Smooth muscle cell (in vitro differentiated cells): ENCODE results near the gene KRCC1. TPM values are rescaled to one million over a fixed set of nuclear protein-coding genes. Genes with fewer than 3 reads are reported as not detected.

ENCODE experiments used
- DNase-seq: peaks from one replicate; lab custom pipeline; 2025; ENCODE audit not compliant: unreplicated experiment; lab: John Stamatoyannopoulos, UW
- H2AFZ ChIP-seq: fragments of 200-600 bp; sonication (generic); 2 replicates; pipeline ENCODE4 v1.6.0; 2016; ENCODE audit warnings: antibody characterized with exemption, low read depth, mild to moderate bottlenecking
- H3F3A ChIP-seq: fragments of 200-600 bp; sonication (generic); 2 replicates; pipeline ENCODE4 v1.6.0; 2017; ENCODE audit warnings: antibody characterized with exemption, low read depth
- H3K27ac ChIP-seq: fragments of 200-600 bp; sonication (generic); 2 replicates; pipeline ENCODE4 v1.5.1; 2016; ENCODE audit warnings: low read depth, mild to moderate bottlenecking
- H3K27me3 ChIP-seq: fragments of 200-600 bp; sonication (generic); 2 replicates; pipeline ENCODE4 v1.6.1; 2016; ENCODE audit warnings: low read depth, mild to moderate bottlenecking
- H3K36me3 ChIP-seq: fragments of 200-600 bp; sonication (generic); 2 replicates; pipeline ENCODE4 v1.5.1; 2016; ENCODE audit warnings: low read depth
- H3K4me1 ChIP-seq: fragments of 200-600 bp; sonication (generic); 2 replicates; pipeline ENCODE4 v1.5.1; 2016; ENCODE audit warnings: low read depth
- H3K4me2 ChIP-seq: fragments of 200-600 bp; sonication (generic); 2 replicates; pipeline ENCODE4 v1.6.0; 2016; ENCODE audit warnings: mild to moderate bottlenecking
- H3K4me3 ChIP-seq: fragments of 200-600 bp; sonication (generic); 2 replicates; pipeline ENCODE4 v1.5.1; 2016; ENCODE audit warnings: mild to moderate bottlenecking
- H3K79me2 ChIP-seq: fragments of 200-600 bp; sonication (generic); 2 replicates; pipeline ENCODE4 v1.6.0; 2016; ENCODE audit warnings: low read depth, mild to moderate bottlenecking
- H3K9ac ChIP-seq: fragments of 200-600 bp; sonication (generic); 2 replicates; pipeline ENCODE4 v1.6.0; 2016; ENCODE audit warnings: low read depth
- H3K9me3 ChIP-seq: fragments of 200-600 bp; sonication (generic); replicated peaks from 2 replicates; pipeline ENCODE4 v1.5.1; 2016; ENCODE audit warnings: low read depth
- H4K20me1 ChIP-seq: fragments of 200-600 bp; sonication (generic); 2 replicates; pipeline ENCODE4 v1.6.0; 2016; ENCODE audit warnings: low read depth
- WGBS: methylation state at CpG from one replicate; pipeline ENCODE4 v1.1.7; 2016; ENCODE audit warnings: low lambda C conversion rate; 5-methylcytosine and 5-hydroxymethylcytosine counted together
- polyA plus RNA-seq: library from polyadenylated mRNA; unstranded; fragments of >200 nt; fragmentation: Nextera tagmentation; extraction: Ambion mirVana; gene quantifications from 2 replicates; pipeline ENCODE4 v1.2.1, GENCODE V29; 2016
- total RNA-seq: library from RNA; depleted of rRNA; stranded (reverse); fragments of >200 nt; gene quantifications from 2 replicates; pipeline ENCODE4 v1.2.3, GENCODE V29; 2014
- TF ChIP-seq, protein P1 (sequence below): fragments of 200-600 bp; sonication (generic); IDR thresholded peaks from 2 replicates; pipeline ENCODE4 v1.5.1; 2017; ENCODE audit warnings: borderline replicate concordance, mild to moderate bottlenecking, antibody characterized with exemption; ENCODE audit not compliant: insufficient read depth, poor library complexity, severe bottlenecking

KRCC1 gene
- total and polyA plus RNA-seq, 2 experiments from 2014 or later, result 19.7 to 45.9 TPM

DNA sequence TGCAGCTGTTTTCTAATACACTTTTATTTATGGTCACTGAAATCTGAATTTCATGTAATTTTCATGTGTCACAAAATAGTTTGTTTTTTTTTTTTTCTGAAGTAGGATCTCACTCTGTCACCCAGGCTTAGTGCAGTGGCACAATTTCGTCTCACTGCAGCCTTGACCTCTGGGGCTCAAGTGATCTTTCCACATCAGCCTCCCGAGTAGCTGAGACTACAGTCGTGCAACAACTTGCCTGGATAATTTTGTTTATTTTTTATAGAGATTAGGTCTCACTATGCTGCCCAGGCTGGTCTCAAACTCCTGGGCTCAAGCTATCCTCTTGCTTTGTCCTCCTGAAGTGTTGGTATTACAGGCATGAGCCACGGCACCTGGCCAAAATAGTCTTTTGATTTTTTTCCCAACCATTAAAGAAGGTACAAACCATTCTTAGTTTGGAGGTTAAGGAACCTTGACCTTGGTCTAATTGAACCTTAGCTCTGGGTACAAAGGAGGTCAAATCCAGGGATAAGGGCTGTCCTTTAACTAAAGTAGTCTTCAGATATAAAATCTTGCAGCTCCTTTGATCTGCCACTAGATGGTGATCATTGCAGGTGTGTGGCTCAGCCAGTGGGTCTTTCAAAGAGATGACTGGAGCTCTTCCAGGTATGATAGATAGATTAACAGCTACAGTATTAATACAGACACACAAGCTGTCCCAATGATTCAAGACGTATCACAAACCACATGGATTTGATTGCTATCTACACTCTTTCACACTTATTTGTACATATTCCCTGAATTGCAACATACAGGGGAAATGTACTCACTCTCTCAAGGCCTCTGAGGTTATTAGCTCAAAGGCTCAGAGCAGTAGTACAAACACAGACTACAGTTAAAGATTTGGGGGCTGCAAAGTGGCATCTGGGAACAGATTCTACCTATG lies 4.7 kb upstream of the KRCC1 start:
- Histone ChIP-seq H3F3A (no peaks in the 10 kb centered on the region), H3K79me2 (peaks cover 5% of the 10 kb centered on the region), H3K27me3 (no peaks in the 10 kb centered on the region), H3K4me3 (no peak overlapping the region), H3K4me2 (no peak overlapping the region), H2AFZ (no peak overlapping the region), H3K36me3 (no peaks in the 10 kb centered on the region), H3K4me1 (no peaks in the 10 kb centered on the region), H3K9me3 (no peaks in the 10 kb centered on the region), H3K9ac (no peak overlapping the region), H4K20me1 (no peaks in the 10 kb centered on the region), H3K27ac (no peak overlapping the region)
- no peak for DNase-seq
- TF ChIP-seq, protein P1, sequence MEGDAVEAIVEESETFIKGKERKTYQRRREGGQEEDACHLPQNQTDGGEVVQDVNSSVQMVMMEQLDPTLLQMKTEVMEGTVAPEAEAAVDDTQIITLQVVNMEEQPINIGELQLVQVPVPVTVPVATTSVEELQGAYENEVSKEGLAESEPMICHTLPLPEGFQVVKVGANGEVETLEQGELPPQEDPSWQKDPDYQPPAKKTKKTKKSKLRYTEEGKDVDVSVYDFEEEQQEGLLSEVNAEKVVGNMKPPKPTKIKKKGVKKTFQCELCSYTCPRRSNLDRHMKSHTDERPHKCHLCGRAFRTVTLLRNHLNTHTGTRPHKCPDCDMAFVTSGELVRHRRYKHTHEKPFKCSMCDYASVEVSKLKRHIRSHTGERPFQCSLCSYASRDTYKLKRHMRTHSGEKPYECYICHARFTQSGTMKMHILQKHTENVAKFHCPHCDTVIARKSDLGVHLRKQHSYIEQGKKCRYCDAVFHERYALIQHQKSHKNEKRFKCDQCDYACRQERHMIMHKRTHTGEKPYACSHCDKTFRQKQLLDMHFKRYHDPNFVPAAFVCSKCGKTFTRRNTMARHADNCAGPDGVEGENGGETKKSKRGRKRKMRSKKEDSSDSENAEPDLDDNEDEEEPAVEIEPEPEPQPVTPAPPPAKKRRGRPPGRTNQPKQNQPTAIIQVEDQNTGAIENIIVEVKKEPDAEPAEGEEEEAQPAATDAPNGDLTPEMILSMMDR, result peak; percentile 68
- 55% methylated on average over 5 of the region's 5 CpGs for WGBS

DNA sequence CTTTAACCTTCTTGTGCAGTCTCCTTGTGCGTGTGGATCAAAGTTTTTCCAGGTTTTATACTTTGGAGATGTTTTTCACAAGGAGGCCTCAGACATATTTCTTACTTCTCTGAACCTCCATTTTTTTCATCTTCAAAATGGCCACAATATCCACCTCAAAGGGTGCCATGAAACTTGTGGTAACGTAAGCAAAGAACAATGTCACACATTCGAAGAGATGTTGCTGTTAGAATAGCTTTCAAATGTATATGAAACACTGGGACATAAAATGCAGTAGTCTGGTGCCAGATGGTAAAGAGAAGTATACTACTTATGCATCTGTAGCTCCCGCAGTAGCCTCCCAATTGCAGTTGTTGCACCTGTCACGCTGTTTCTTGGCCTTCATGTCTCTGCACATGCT lies 2.6 kb upstream of the KRCC1 start:
- Histone ChIP-seq H3K9ac (no peak overlapping the region), H3K27me3 (no peaks in the 10 kb centered on the region), H2AFZ (no peak overlapping the region), H3K4me3 (no peak overlapping the region), H3K27ac (no peak overlapping the region), H4K20me1 (peaks cover 8% of the 10 kb centered on the region), H3K79me2 (peaks cover 23% of the 10 kb centered on the region), H3K36me3 (no peaks in the 10 kb centered on the region), H3K9me3 (no peaks in the 10 kb centered on the region), H3K4me2 (no peak overlapping the region), H3F3A (no peaks in the 10 kb centered on the region), H3K4me1 (peaks cover 12% of the 10 kb centered on the region)
- TF ChIP-seq, protein P1, result no peak
- WGBS, result 90% methylated on average over 5 of the region's 5 CpGs
- no peak for DNase-seq

DNA sequence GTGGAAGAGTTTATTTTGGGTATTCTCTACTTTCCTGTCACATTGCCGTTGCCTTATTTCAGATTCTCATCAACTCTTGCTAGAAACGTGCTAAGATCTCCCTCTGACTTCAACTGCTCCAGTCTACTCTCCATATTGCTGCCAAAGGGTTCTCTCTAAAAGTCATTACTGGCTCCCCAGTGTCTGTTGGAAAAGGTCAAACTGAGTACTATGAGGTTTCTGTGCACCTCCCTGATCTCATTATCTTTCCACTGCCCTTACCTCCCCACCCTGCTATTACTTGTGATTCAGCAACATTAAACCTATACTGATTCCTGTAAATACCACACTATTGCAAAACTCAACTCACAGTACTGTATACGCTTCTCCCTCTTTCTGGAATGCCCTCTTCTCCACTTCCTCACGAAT lies 1.9 kb upstream of the KRCC1 start:
- no peaks in the 10 kb centered on the region for H3K9me3 ChIP-seq
- peaks cover 16% of the 10 kb centered on the region for H4K20me1 ChIP-seq
- no peak for DNase-seq
- H3F3A ChIP-seq, result no peaks in the 10 kb centered on the region
- no peak overlapping the region for H3K4me3 ChIP-seq
- TF ChIP-seq, protein P1, result no peak
- peaks cover 28% of the 10 kb centered on the region for H3K79me2 ChIP-seq
- no peak overlapping the region for H3K9ac ChIP-seq
- WGBS, result 78% methylated on average over 4 of the region's 4 CpGs
- H3K4me2 ChIP-seq, result no peak overlapping the region
- H3K4me1 ChIP-seq, result peaks cover 12% of the 10 kb centered on the region
- H3K27me3 ChIP-seq, result no peaks in the 10 kb centered on the region
- no peaks in the 10 kb centered on the region for H3K36me3 ChIP-seq
- peak overlapping the region; percentile 61 for H2AFZ ChIP-seq
- no peak overlapping the region for H3K27ac ChIP-seq
